CD4-positive, alpha-beta T cell (primary cell): Measurements from ENCODE around the gene GPR55. TPM values are rescaled to one million over a fixed set of nuclear protein-coding genes. Genes with fewer than 3 reads are reported as not detected.

Experiments used
- ATAC-seq: fragments of 200-7000 bp; cut with Tn5 transposase; one replicate; pipeline ENCODE4 v1.10.0; 2022; ENCODE audit warnings: mild to moderate bottlenecking; ENCODE audit not compliant: poor library complexity
- CTCF ChIA-PET: fragments of 350-600 bp; sonication (Branson Sonifier 250); formaldehyde crosslinking; loops from one replicate; lab custom pipeline; 2021; ENCODE audit warnings: antibody characterized with exemption, inconsistent platforms; lab: Charles Lee
- POLR2A ChIA-PET: fragments of 350-600 bp; sonication (Branson Sonifier 250); formaldehyde crosslinking; loops from one replicate; lab custom pipeline; 2021; ENCODE audit warnings: antibody characterized with exemption, inconsistent platforms; lab: Charles Lee
- DNase-seq, 14 experiments: peaks; one replicate each; pipeline ENCODE4 v3.0.0-alpha.2; 2013 to 2020; ENCODE audit warnings: mixed read lengths in 2 of 14
- H3K27ac ChIP-seq, 2 donors: one replicate each; pipeline versions ENCODE4 v1.5.1 to v1.7.0; 2013; ENCODE audit warnings: low read length in 2 of 2, low read depth in 1 of 2, mild to moderate bottlenecking in 1 of 2
- H3K27me3 ChIP-seq, 2 experiments: 1 replicate in 1 of 2; 2 replicates in 1 of 2; pipeline versions ENCODE4 v1.6.1 to v1.7.0; 2013; ENCODE audit warnings: low read length in 2 of 2, control low read depth in 1 of 2, mild to moderate bottlenecking in 1 of 2, moderate library complexity in 1 of 2; ENCODE audit not compliant: insufficient read depth in 2 of 2, control insufficient read depth in 1 of 2
- H3K36me3 ChIP-seq: one replicate; pipeline ENCODE4 v1.6.1; 2013; ENCODE audit warnings: low read length, control low read depth; ENCODE audit not compliant: insufficient read depth
- H3K4me1 ChIP-seq: one replicate; pipeline ENCODE4 v1.6.1; 2013; ENCODE audit warnings: low read length, control low read depth; ENCODE audit not compliant: insufficient read depth
- H3K4me3 ChIP-seq: one replicate; pipeline ENCODE4 v1.5.1; 2013; ENCODE audit warnings: mild to moderate bottlenecking, low read length, moderate library complexity
- H3K9me3 ChIP-seq, 2 experiments: 1 replicate in 1 of 2; 2 replicates in 1 of 2; pipeline versions ENCODE4 v1.6.1 to v1.7.0; 2013; ENCODE audit warnings: low read length in 2 of 2, mild to moderate bottlenecking in 2 of 2, control low read depth in 1 of 2, moderate library complexity in 1 of 2; ENCODE audit not compliant: control insufficient read depth in 1 of 2, insufficient read depth in 1 of 2
- H3K27ac Mint-ChIP-seq: one replicate; pipeline ENCODE4 v1.8.0; 2020; ENCODE audit warnings: mixed read lengths
- H3K27me3 Mint-ChIP-seq: one replicate; pipeline ENCODE4 v1.8.0; 2021; ENCODE audit warnings: mixed read lengths
- H3K36me3 Mint-ChIP-seq: one replicate; pipeline ENCODE4 v1.8.0; 2021; ENCODE audit warnings: low read depth, mixed read lengths
- H3K4me1 Mint-ChIP-seq: one replicate; pipeline ENCODE4 v1.8.0; 2021; ENCODE audit warnings: low read depth, mixed read lengths
- H3K4me3 Mint-ChIP-seq: one replicate; pipeline ENCODE4 v1.8.0; 2020; ENCODE audit warnings: mild to moderate bottlenecking, mixed read lengths
- H3K9me3 Mint-ChIP-seq: one replicate; pipeline ENCODE4 v1.8.0; 2020; ENCODE audit warnings: mixed read lengths
- intact Hi-C, 2 experiments: fragments of 100-400 bp; cut with DNase I in 1 of 2; cut with micrococcal nuclease in 1 of 2; formaldehyde crosslinking; loops; one replicate each; pipeline versions ENCODE4 v1.15.1 to v1.9.0; 2023 to 2025; cut with DNase I, micrococcal nuclease
- total RNA-seq, 174 experiments: library from RNA in 2 of 174; stranded (reverse) in 2 of 174; gene quantifications; one replicate each; pipeline ENCODE4 v1.2.3 and lab custom pipeline; 2021 to 2026
- TF ChIP-seq, protein P1 (sequence below): fragments of 200-600 bp; IDR thresholded peaks from one replicate; pipeline ENCODE4 v1.8.0; 2022; ENCODE audit warnings: antibody characterized with exemption, mild to moderate bottlenecking

Gene GPR55
- total RNA-seq, 2 experiments from 2014 or later, result 2.9 to 3.8 TPM

- Mint-ChIP-seq H3K9me3 (no peaks in the 10 kb centered on the region), H3K4me1 (no peaks in the 10 kb centered on the region), H3K36me3 (no peaks in the 10 kb centered on the region), H3K27ac (no peak overlapping the region), H3K4me3 (no peak overlapping the region), H3K27me3 (peaks cover 8% of the 10 kb centered on the region)
- CTCF ChIA-PET, result no interaction called here
- Histone ChIP-seq H3K27ac (no peak overlapping the region), H3K9me3 (no peaks in the 10 kb centered on the region), H3K4me1 (peaks cover 5% of the 10 kb centered on the region), H3K4me3 (no peak overlapping the region), H3K36me3 (no peaks in the 10 kb centered on the region), H3K27me3 (peaks cover 0 to 2% of the 10 kb centered on the region in 2 experiments)
- POLR2A ChIA-PET, result no interaction called here
- intact Hi-C loops, result no loop called here
- TF ChIP-seq, protein P1, sequence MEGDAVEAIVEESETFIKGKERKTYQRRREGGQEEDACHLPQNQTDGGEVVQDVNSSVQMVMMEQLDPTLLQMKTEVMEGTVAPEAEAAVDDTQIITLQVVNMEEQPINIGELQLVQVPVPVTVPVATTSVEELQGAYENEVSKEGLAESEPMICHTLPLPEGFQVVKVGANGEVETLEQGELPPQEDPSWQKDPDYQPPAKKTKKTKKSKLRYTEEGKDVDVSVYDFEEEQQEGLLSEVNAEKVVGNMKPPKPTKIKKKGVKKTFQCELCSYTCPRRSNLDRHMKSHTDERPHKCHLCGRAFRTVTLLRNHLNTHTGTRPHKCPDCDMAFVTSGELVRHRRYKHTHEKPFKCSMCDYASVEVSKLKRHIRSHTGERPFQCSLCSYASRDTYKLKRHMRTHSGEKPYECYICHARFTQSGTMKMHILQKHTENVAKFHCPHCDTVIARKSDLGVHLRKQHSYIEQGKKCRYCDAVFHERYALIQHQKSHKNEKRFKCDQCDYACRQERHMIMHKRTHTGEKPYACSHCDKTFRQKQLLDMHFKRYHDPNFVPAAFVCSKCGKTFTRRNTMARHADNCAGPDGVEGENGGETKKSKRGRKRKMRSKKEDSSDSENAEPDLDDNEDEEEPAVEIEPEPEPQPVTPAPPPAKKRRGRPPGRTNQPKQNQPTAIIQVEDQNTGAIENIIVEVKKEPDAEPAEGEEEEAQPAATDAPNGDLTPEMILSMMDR, result no peak
- ATAC-seq, result no peak
- no peak for DNase-seq
Measured at GRCh38 chr2:230886671-230887071, 38.4 kb downstream of the GPR55 start.

DNA sequence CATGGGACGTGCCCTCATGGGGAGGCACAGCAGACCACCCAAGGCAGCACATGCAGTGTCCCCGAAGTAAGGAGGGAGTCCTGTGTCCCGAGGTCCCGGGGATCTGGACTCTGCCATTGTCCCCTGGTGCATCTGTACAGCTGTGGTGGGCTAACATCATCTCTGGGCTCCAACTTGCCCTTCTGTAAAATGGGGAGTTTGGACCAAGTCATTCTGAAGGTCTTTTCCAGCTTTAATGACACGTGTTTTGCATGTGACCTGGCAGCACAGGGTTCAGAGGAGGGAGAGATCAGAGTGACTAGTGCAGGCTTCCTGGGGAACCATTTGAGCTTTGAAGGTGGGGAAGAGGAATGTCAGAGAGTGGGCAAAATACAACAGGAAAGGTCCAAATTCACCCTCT, 38.8 kb downstream of the GPR55 start:
- peaks cover 0 to 2% of the 10 kb centered on the region in 2 experiments for H3K27me3 ChIP-seq
- H3K4me3 ChIP-seq, result no peak overlapping the region
- peaks cover 2% of the 10 kb centered on the region for H3K4me1 ChIP-seq
- CTCF ChIA-PET, result no interaction called here
- Mint-ChIP-seq H3K9me3 (no peaks in the 10 kb centered on the region), H3K27ac (no peak overlapping the region), H3K27me3 (peaks cover 5% of the 10 kb centered on the region), H3K36me3 (no peaks in the 10 kb centered on the region), H3K4me1 (no peaks in the 10 kb centered on the region), H3K4me3 (no peak overlapping the region)
- H3K36me3 ChIP-seq, result no peaks in the 10 kb centered on the region
- H3K27ac ChIP-seq, result no peak overlapping the region
- no peak for DNase-seq
- H3K9me3 ChIP-seq, result no peaks in the 10 kb centered on the region
- POLR2A ChIA-PET, result no interaction called here
- intact Hi-C loops, result no loop called here
- ATAC-seq, result no peak
- TF ChIP-seq, protein P1, result no peak

DNA sequence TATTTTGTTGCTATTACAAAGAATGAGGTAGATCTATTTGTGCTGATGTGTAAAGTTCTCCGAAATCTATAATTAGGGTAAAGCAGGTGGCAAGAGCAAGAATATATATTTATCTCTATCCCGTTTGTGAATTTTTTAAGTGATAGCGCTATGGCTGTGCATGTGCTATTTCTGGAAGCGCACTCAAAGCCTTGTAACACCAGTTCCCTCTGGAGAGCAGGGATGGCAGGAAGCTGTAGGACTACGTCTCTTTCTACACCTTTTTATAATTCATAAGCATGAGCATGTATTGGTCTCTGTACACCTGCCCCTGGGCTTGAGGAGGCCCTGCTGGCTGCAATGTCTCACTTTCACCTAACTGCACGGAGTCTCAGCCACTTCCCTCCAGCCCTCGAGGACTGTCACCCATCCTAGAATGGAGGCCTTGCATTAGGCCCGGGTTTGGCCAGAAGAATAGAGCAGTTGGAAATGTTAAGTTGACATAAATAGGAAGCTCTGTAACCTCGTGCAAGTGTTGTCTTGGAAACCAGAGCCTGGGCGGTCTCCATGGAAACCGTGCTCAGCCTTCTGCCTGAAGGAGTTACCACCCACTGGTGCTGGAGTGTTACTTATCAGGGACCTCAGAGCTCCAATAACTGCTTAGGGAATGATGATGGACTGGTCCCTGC, 39.4 kb downstream of the GPR55 start:
- POLR2A ChIA-PET, result no interaction called here
- no peak overlapping the region for H3K27ac ChIP-seq
- Mint-ChIP-seq H3K27ac (no peak overlapping the region), H3K4me3 (no peak overlapping the region), H3K9me3 (no peaks in the 10 kb centered on the region), H3K27me3 (peaks cover 4% of the 10 kb centered on the region), H3K4me1 (no peaks in the 10 kb centered on the region), H3K36me3 (no peaks in the 10 kb centered on the region)
- no peaks in the 10 kb centered on the region for H3K36me3 ChIP-seq
- H3K9me3 ChIP-seq, result no peaks in the 10 kb centered on the region
- TF ChIP-seq, protein P1, result no peak
- peaks cover 0 to under 1% of the 10 kb centered on the region in 2 experiments for H3K27me3 ChIP-seq
- H3K4me1 ChIP-seq, result peaks cover 2% of the 10 kb centered on the region
- CTCF ChIA-PET, result no interaction called here
- DNase-seq (peak in 1 of 14 experiments; percentile 23), ATAC-seq (no peak)
- H3K4me3 ChIP-seq, result no peak overlapping the region
- intact Hi-C loops, result no loop called here
